Gastrocnemius medialis (tissue), 4 donors: ENCODE results near the gene SLC6A1. TPM values are rescaled to one million over a fixed set of nuclear protein-coding genes. Genes with fewer than 3 reads are reported as not detected.

Experiments
- ATAC-seq, 2 donors: fragments of 150-250 bp; one replicate each; pipeline ENCODE4 v1.9.1; 2016
- DNase-seq, 2 donors: peaks; one replicate each; pipeline ENCODE4 v3.0.0-alpha.2; 2019
- H3K27ac ChIP-seq, 4 donors: fragments of 200-600 bp; sonication (generic); 1 replicate in 1 of 4; 2 replicates in 3 of 4; pipeline ENCODE4 v1.5.1; 2016 to 2018; ENCODE audit warnings: mild to moderate bottlenecking in 2 of 4, moderate library complexity in 1 of 4
- H3K27me3 ChIP-seq, 3 donors: fragments of 200-600 bp; sonication (generic) in 2 of 3; 1 replicate in 1 of 3; 2 replicates in 2 of 3; pipeline versions ENCODE4 v1.5.1 to v1.6.0; 2016 to 2019; ENCODE audit warnings: mild to moderate bottlenecking in 1 of 3, moderate library complexity in 1 of 3
- H3K36me3 ChIP-seq, 2 donors: fragments of 200-600 bp; sonication (generic) in 1 of 2; one replicate each; pipeline ENCODE4 v1.5.1; 2017 to 2018
- H3K4me1 ChIP-seq, 2 donors: fragments of 200-600 bp; sonication (generic) in 1 of 2; one replicate each; pipeline ENCODE4 v1.5.1; 2016 to 2017; ENCODE audit warnings: mild to moderate bottlenecking in 2 of 2
- H3K4me3 ChIP-seq, 4 donors: fragments of 200-600 bp; sonication (generic) in 3 of 4; 1 replicate in 1 of 4; 2 replicates in 3 of 4; pipeline ENCODE4 v1.5.1; 2016 to 2019; ENCODE audit warnings: mild to moderate bottlenecking in 2 of 4
- H3K9me3 ChIP-seq, 3 donors: fragments of 200-600 bp; sonication (generic) in 2 of 3; 1 replicate in 1 of 3; 2 replicates in 2 of 3; pipeline ENCODE4 v1.5.1; 2016 to 2019
- CTCF ChIP-seq, 5 experiments: fragments of 450-650 bp in 3 of 5; fragments of 200-600 bp in 2 of 5; sonication (generic) in 2 of 5; IDR thresholded peaks in 4 of 5; conservative IDR thresholded peaks in 1 of 5; 1 replicate in 4 of 5; 2 replicates in 1 of 5; pipeline ENCODE4 v1.5.1; 2016 to 2019; ENCODE audit warnings: antibody characterized with exemption in 5 of 5, mild to moderate bottlenecking in 3 of 5, moderate library complexity in 3 of 5
- POLR2A ChIP-seq, 2 donors: fragments of 450-650 bp; IDR thresholded peaks; one replicate each; pipeline ENCODE4 v1.6.1; 2017; ENCODE audit warnings: antibody characterized with exemption in 2 of 2, mild to moderate bottlenecking in 2 of 2, moderate library complexity in 2 of 2
- in situ Hi-C, 4 donors: fragments of 200-750 bp; cut with MboI; loops; one replicate each; pipeline versions ENCODE4 v1.15.0 to v1.8.0; 2017; ENCODE audit warnings: low sequenced_read_pairs in 4 of 4
- intact Hi-C: fragments of 100-400 bp; cut with DNase I; formaldehyde crosslinking; loops from one replicate; pipeline ENCODE4 v1.15.1; 2023; ENCODE audit warnings: low total_unique reads
- total RNA-seq, 4 donors: library from RNA; depleted of rRNA; stranded (reverse); fragments of >200 nt; gene quantifications; one replicate each; pipeline versions ENCODE4 v1.1.0 to v1.2.3, GENCODE V29; 2016

The SLC6A1 gene
- total RNA-seq, 4 donors from 2014 or later, result 0.23 to 0.36 (median 0.31) TPM

GRCh38 chr3:11084677-11085076, 92.1 kb downstream of the SLC6A1 start:
- no peak for TF ChIP-seq POLR2A (IDR thresholded peaks at IDR 0.05)
- TF ChIP-seq CTCF (IDR thresholded peaks at IDR 0.05 in 4 of 5, conservative IDR thresholded peaks at IDR 0.05 in 1 of 5), result no peak
- Histone ChIP-seq H3K4me1 (no peaks in the 10 kb centered on the region), H3K4me3 (no peak overlapping the region), H3K9me3 (no peaks in the 10 kb centered on the region), H3K36me3 (no peaks in the 10 kb centered on the region), H3K27ac (no peak overlapping the region), H3K27me3 (no peaks in the 10 kb centered on the region)
- DNase-seq (no peak), ATAC-seq (no peak)
- in situ Hi-C loops (no loop called here), intact Hi-C loops (no loop called here)

GRCh38 chr3:11085093-11085840, 92.7 kb downstream of the SLC6A1 start:
- Histone ChIP-seq H3K4me1 (no peaks in the 10 kb centered on the region), H3K9me3 (no peaks in the 10 kb centered on the region), H3K27me3 (no peaks in the 10 kb centered on the region), H3K4me3 (no peak overlapping the region), H3K36me3 (no peaks in the 10 kb centered on the region), H3K27ac (no peak overlapping the region)
- TF ChIP-seq CTCF (IDR thresholded peaks at IDR 0.05 in 4 of 5, conservative IDR thresholded peaks at IDR 0.05 in 1 of 5) (no peak), POLR2A (IDR thresholded peaks at IDR 0.05) (no peak)
- intact Hi-C loops (no loop called here), in situ Hi-C loops (no loop called here)
- DNase-seq (no peak), ATAC-seq (no peak)

GRCh38 chr3:11086856-11087255, 94.3 kb downstream of the SLC6A1 start:
- Histone ChIP-seq H3K36me3 (no peaks in the 10 kb centered on the region), H3K4me3 (no peak overlapping the region), H3K27ac (no peak overlapping the region), H3K4me1 (no peaks in the 10 kb centered on the region), H3K27me3 (no peaks in the 10 kb centered on the region), H3K9me3 (no peaks in the 10 kb centered on the region)
- TF ChIP-seq CTCF (IDR thresholded peaks at IDR 0.05 in 4 of 5, conservative IDR thresholded peaks at IDR 0.05 in 1 of 5) (no peak), POLR2A (IDR thresholded peaks at IDR 0.05) (no peak)
- no peak for DNase-seq
- ATAC-seq, result no peak
- intact Hi-C loops (no loop called here), in situ Hi-C loops (no loop called here)

DNA sequence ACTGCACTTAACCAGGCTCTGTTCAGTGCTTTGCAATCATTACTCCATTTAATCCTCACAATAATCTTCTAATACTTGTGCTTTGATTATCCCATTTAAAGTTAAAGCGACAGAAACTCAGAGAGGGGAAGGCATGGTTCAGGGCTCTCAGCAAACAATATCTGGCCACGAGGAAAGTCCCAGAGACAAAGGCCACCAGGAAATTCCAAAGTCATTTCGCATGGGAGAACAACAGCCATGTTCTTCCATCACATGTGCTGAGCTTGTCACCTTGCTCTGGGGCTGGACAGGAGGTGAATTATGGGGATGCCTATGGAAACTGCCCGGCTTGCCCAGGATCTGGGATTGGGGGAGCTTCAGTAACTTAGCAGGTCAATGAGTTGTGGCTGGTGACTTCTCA, 95.5 kb downstream of the SLC6A1 start:
- TF ChIP-seq POLR2A (IDR thresholded peaks at IDR 0.05) (no peak), CTCF (IDR thresholded peaks at IDR 0.05 in 4 of 5, conservative IDR thresholded peaks at IDR 0.05 in 1 of 5) (no peak)
- intact Hi-C loops, result no loop called here
- in situ Hi-C loops, result no loop called here
- no peaks in the 10 kb centered on the region for H3K4me1 ChIP-seq
- DNase-seq (no peak), ATAC-seq (no peak)
- H3K27me3 ChIP-seq, result no peaks in the 10 kb centered on the region
- no peak overlapping the region for H3K27ac ChIP-seq
- H3K4me3 ChIP-seq, result no peak overlapping the region
- H3K9me3 ChIP-seq, result no peaks in the 10 kb centered on the region
- H3K36me3 ChIP-seq, result no peaks in the 10 kb centered on the region

DNA sequence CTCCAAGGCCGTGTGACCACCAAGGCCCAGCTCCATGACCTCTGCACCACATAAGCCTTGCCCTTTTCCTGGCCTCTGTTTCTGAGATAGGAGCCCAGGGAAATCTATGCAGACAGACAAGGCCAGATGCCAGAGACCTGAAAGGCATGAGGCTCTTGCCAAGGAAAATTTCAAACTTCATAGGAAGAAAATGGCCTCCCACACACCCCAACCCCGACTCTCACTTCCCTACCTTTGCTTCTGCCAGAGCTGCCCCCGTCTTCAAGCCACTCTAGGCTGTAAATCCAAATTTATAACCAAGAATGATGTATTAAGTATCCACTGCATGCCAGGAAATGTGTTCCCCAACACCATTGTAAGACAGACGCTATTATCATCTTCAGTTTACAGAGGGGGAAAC, 96.3 kb downstream of the SLC6A1 start:
- no peaks in the 10 kb centered on the region for H3K9me3 ChIP-seq
- H3K4me1 ChIP-seq, result no peaks in the 10 kb centered on the region
- in situ Hi-C loops (no loop called here), intact Hi-C loops (no loop called here)
- H3K36me3 ChIP-seq, result no peaks in the 10 kb centered on the region
- TF ChIP-seq POLR2A (IDR thresholded peaks at IDR 0.05), result no peak
- no peak for TF ChIP-seq CTCF (IDR thresholded peaks at IDR 0.05 in 4 of 5, conservative IDR thresholded peaks at IDR 0.05 in 1 of 5)
- no peak overlapping the region for H3K4me3 ChIP-seq
- no peak for DNase-seq
- H3K27me3 ChIP-seq, result no peaks in the 10 kb centered on the region
- no peak for ATAC-seq
- H3K27ac ChIP-seq, result no peak overlapping the region
